ENCODE results near the gene DLG2.

DLG2 gene

GRCh38 chr11:83760932-83761331, 1866.2 kb downstream of the DLG2 start:
- no peak for TF ChIP-seq CTCF (IDR thresholded peaks at IDR 0.05; ENCODE audit: low read depth, low read length)
- DNase-seq (ENCODE audit: low read depth in 2 of 2) = no peak
- H3K4me3 ChIP-seq (replicated peaks in 1 of 2; ENCODE audit: low read depth in 2 of 2, low read length in 2 of 2) = no peak overlapping the region

- H3K4me3 ChIP-seq (replicated peaks in 1 of 2; ENCODE audit: low read depth in 2 of 2, low read length in 2 of 2) = no peak overlapping the region
- no peak for DNase-seq (ENCODE audit: low read depth in 2 of 2)
- TF ChIP-seq CTCF (IDR thresholded peaks at IDR 0.05; ENCODE audit: low read depth, low read length) = no peak
These were observed 1868.0 kb downstream of the DLG2 start for GRCh38 chr11:83759148-83759547.

- TF ChIP-seq CTCF (IDR thresholded peaks at IDR 0.05; ENCODE audit: low read depth, low read length) = no peak
- no peak for DNase-seq (ENCODE audit: low read depth in 2 of 2)
- no peak overlapping the region for H3K4me3 ChIP-seq (replicated peaks in 1 of 2; ENCODE audit: low read depth in 2 of 2, low read length in 2 of 2)
These were observed 1876.1 kb downstream of the DLG2 start for GRCh38 chr11:83751041-83751440.

GRCh38 chr11:83746921-83747585, 1880.1 kb downstream of the DLG2 start:
- H3K4me3 ChIP-seq (replicated peaks in 1 of 2; ENCODE audit: low read depth in 2 of 2, low read length in 2 of 2) = no peak overlapping the region
- no peak for TF ChIP-seq CTCF (IDR thresholded peaks at IDR 0.05; ENCODE audit: low read depth, low read length)
- no peak for DNase-seq (ENCODE audit: low read depth in 2 of 2)

GRCh38 chr11:83744620-83745192, 1882.4 kb downstream of the DLG2 start:
- DNase-seq (ENCODE audit: low read depth in 2 of 2) = no peak

GRCh38 chr11:83736684-83737083, 1890.5 kb downstream of the DLG2 start:
- DNase-seq (ENCODE audit: low read depth in 2 of 2) = no peak
- TF ChIP-seq CTCF (IDR thresholded peaks at IDR 0.05; ENCODE audit: low read depth, low read length) = no peak
- H3K4me3 ChIP-seq (replicated peaks in 1 of 2; ENCODE audit: low read depth in 2 of 2, low read length in 2 of 2) = no peak overlapping the region

More at GRCh38 chr11:83744620-83745192, 1882.4 kb downstream of the DLG2 start:
- no peak for TF ChIP-seq CTCF (IDR thresholded peaks at IDR 0.05; ENCODE audit: low read depth, low read length)
- no peak overlapping the region for H3K4me3 ChIP-seq (replicated peaks in 1 of 2; ENCODE audit: low read depth in 2 of 2, low read length in 2 of 2)
